ENCODE measurements around the gene TMPRSS11F. TPM values are rescaled to one million over a fixed set of nuclear protein-coding genes. Genes with fewer than 3 reads are reported as not detected.

Gene TMPRSS11F
- total RNA-seq, 1 donor from 2014 or later: not detected

DNA sequence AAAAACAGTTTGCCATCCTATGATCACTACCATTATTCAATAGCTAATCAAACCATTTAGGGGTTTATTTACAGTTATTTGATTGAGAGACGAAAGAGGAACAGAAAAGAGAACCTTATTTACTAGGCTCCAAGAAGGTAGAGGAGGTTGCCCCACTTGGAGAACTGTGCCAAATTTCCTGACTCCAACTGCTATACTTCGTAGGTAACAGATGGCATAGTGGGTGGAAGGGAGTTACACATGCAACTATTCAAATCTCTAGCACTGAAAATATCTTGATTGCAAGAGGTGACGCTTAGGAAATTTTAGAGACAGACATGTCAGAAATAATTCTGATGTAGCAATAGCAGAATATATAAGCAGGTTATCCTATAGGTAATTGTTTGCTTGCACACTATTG lies 38.0 kb upstream of the TMPRSS11F start:
- TF ChIP-seq, protein P1, sequence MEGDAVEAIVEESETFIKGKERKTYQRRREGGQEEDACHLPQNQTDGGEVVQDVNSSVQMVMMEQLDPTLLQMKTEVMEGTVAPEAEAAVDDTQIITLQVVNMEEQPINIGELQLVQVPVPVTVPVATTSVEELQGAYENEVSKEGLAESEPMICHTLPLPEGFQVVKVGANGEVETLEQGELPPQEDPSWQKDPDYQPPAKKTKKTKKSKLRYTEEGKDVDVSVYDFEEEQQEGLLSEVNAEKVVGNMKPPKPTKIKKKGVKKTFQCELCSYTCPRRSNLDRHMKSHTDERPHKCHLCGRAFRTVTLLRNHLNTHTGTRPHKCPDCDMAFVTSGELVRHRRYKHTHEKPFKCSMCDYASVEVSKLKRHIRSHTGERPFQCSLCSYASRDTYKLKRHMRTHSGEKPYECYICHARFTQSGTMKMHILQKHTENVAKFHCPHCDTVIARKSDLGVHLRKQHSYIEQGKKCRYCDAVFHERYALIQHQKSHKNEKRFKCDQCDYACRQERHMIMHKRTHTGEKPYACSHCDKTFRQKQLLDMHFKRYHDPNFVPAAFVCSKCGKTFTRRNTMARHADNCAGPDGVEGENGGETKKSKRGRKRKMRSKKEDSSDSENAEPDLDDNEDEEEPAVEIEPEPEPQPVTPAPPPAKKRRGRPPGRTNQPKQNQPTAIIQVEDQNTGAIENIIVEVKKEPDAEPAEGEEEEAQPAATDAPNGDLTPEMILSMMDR (IDR thresholded peaks at IDR 0.05): no peak
- intact Hi-C loops (cut with micrococcal nuclease): no loop called here
- ATAC-seq (ENCODE audit: low read depth): no peak
- Mint-ChIP-seq H3K27ac (no peak overlapping the region), H3K4me1 (no peaks in the 10 kb centered on the region), H3K27me3 (peaks cover 2% of the 10 kb centered on the region), H3K36me3 (ENCODE audit: low read depth) (no peaks in the 10 kb centered on the region), H3K4me3 (no peak overlapping the region), H3K9me3 (peaks cover 2% of the 10 kb centered on the region)
- no peak for DNase-seq
- POLR2A ChIA-PET: no interaction called here
- CTCF ChIA-PET: no interaction called here

DNA sequence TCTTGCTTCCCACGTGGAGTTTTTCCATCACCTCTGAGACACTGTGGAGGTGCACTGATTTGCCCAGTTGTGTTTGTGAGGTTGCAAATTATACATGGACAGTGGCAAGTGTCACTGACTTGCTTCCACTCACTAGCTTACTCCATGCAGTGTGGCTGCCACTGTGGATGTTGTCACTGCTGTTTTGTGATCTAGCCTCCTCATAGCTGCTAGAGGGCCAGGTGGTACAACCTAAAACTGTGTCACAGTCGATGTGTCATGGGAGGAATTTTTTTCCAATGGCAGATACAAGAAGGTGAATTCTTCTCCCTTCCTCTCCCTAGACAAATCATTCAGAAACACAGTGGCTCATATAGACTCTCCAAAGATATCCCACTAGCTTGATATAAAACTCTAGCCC lies 37.5 kb upstream of the TMPRSS11F start:
- DNase-seq (no peak), ATAC-seq (ENCODE audit: low read depth) (no peak)
- Mint-ChIP-seq H3K4me1 (no peaks in the 10 kb centered on the region), H3K4me3 (no peak overlapping the region), H3K36me3 (ENCODE audit: low read depth) (no peaks in the 10 kb centered on the region), H3K9me3 (peaks cover 2% of the 10 kb centered on the region), H3K27me3 (peaks cover 7% of the 10 kb centered on the region), H3K27ac (no peak overlapping the region)
- ChIA-PET POLR2A (no interaction called here), CTCF (no interaction called here)
- TF ChIP-seq, protein P1 (IDR thresholded peaks at IDR 0.05): no peak
- intact Hi-C loops (cut with micrococcal nuclease): no loop called here

DNA sequence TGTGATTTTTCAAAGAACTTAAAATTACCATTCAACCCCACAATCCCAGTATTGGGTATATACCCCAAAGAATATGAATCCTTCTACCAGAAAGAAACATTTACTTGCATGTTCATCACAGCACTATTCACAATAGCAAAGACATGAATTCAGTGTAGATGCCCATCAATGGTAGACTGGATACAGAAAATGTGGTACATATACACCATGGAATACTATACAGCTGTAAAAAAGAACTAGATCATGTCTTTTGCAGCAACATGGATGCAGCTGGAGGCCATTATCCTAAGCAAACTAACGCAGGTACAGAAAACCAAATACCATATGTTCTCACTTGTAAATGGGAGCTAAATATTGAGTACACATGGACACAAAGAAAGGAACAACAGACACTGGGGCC lies 34.1 kb upstream of the TMPRSS11F start:
- H3K9me3 Mint-ChIP-seq: peaks cover 2% of the 10 kb centered on the region
- ChIA-PET POLR2A (no interaction called here), CTCF (no interaction called here)
- intact Hi-C loops (cut with micrococcal nuclease): no loop called here
- no peak for DNase-seq
- TF ChIP-seq, protein P1 (IDR thresholded peaks at IDR 0.05): no peak
- no peak overlapping the region for H3K4me3 Mint-ChIP-seq
- peaks cover 10% of the 10 kb centered on the region for H3K27me3 Mint-ChIP-seq
- H3K27ac Mint-ChIP-seq: no peak overlapping the region
- ATAC-seq (ENCODE audit: low read depth): no peak
- no peaks in the 10 kb centered on the region for H3K4me1 Mint-ChIP-seq
- H3K36me3 Mint-ChIP-seq (ENCODE audit: low read depth): no peaks in the 10 kb centered on the region

DNA sequence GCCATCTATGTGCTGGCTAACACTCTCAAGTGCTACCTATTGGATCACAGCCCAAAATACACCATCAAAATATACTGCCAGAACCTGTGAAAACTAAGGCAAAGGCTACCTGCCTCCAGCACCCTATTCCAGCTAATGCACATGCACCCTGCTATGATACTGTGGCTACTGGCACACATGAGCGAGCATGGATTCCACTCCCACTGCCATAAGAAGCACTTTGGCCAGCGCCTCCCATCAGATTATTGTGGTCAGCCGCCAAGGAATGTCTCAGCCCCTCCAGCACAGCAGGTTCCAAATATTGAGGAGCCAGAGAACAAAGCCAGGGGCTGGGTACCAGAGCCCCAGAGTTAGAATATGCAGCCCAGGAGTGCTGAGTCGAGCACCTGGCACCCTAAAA lies 32.5 kb upstream of the TMPRSS11F start:
- TF ChIP-seq, protein P1 (IDR thresholded peaks at IDR 0.05): no peak
- no peak for DNase-seq
- H3K4me1 Mint-ChIP-seq: no peaks in the 10 kb centered on the region
- ChIA-PET POLR2A (no interaction called here), CTCF (no interaction called here)
- peaks cover 10% of the 10 kb centered on the region for H3K27me3 Mint-ChIP-seq
- no peak overlapping the region for H3K27ac Mint-ChIP-seq
- intact Hi-C loops (cut with micrococcal nuclease): no loop called here
- no peaks in the 10 kb centered on the region for H3K36me3 Mint-ChIP-seq (ENCODE audit: low read depth)
- peaks cover 2% of the 10 kb centered on the region for H3K9me3 Mint-ChIP-seq
- no peak overlapping the region for H3K4me3 Mint-ChIP-seq
- ATAC-seq (ENCODE audit: low read depth): no peak

DNA sequence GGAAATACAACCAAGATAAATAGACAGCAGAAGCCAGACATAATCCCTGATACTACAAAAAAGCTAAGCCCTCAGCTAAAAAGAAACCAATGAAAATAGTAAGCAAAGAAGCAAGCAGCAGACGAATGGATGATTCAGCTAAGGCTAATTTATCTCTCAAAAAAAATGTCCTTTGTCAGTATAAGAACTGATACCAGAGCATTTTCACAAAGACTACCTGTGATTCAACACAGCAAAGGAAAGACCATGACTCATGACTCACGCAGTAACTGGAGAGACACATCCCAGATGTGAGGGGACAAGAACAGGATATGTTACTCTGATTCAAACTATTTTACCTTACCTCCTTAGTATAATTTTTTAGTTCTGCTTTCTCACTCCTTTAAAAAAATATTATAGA lies 22.7 kb upstream of the TMPRSS11F start:
- H3K4me1 Mint-ChIP-seq: no peaks in the 10 kb centered on the region
- no peak overlapping the region for H3K4me3 Mint-ChIP-seq
- ChIA-PET POLR2A (no interaction called here), CTCF (no interaction called here)
- TF ChIP-seq, protein P1 (IDR thresholded peaks at IDR 0.05): no peak
- H3K27ac Mint-ChIP-seq: no peak overlapping the region
- H3K36me3 Mint-ChIP-seq (ENCODE audit: low read depth): no peaks in the 10 kb centered on the region
- intact Hi-C loops (cut with micrococcal nuclease): no loop called here
- DNase-seq (no peak), ATAC-seq (ENCODE audit: low read depth) (no peak)
- H3K27me3 Mint-ChIP-seq: peaks cover 6% of the 10 kb centered on the region
- no peaks in the 10 kb centered on the region for H3K9me3 Mint-ChIP-seq

Data from activated B cell treated with CpG ODN at 0.5 μM for 24 hours (primary cell).